PC-9 (cell line): ENCODE measurements around the gene DDAH1. TPM values are rescaled to one million over a fixed set of nuclear protein-coding genes. Genes with fewer than 3 reads are reported as not detected.

ENCODE experiments used
- BruUV-seq: library from RNA; stranded (reverse); fragments of 400-500 nt; replicated peaks from 2 replicates; lab custom pipeline; 2021; lab: Mats Ljungman, UMichigan
- CTCF ChIA-PET: fragments of 300-600 bp; sonication (Branson Sonifier 250); formaldehyde crosslinking; loops from one replicate; lab custom pipeline; 2022; ENCODE audit warnings: antibody characterized with exemption; lab: Charles Lee
- POLR2A ChIA-PET: fragments of 300-600 bp; sonication (Branson Sonifier 250); formaldehyde crosslinking; loops from one replicate; lab custom pipeline; 2022; ENCODE audit warnings: antibody characterized with exemption; ENCODE audit not compliant: unreplicated experiment; lab: Charles Lee
- DNase-seq, 2 experiments: peaks; one replicate each; pipeline versions ENCODE4 v3.0.0 to v3.0.0-alpha.2; 2015 to 2022; ENCODE audit warnings: mixed read lengths in 1 of 2
- H2AFZ ChIP-seq: fragments of 200-600 bp; sonication (generic); 2 replicates; pipeline ENCODE4 v1.8.1; 2017; ENCODE audit warnings: antibody characterized with exemption
- H3F3A ChIP-seq: fragments of 200-600 bp; sonication (generic); 2 replicates; pipeline ENCODE4 v1.8.1; 2017; ENCODE audit warnings: antibody characterized with exemption, mild to moderate bottlenecking, low read depth; ENCODE audit not compliant: insufficient read depth
- H3K27ac ChIP-seq: fragments of 200-600 bp; sonication (generic); 2 replicates; pipeline ENCODE4 v1.6.1; 2016; ENCODE audit warnings: mixed run types
- H3K27me3 ChIP-seq: fragments of 200-600 bp; sonication (generic); 2 replicates; pipeline ENCODE4 v1.6.1; 2016; ENCODE audit warnings: low read depth, mixed run types; ENCODE audit not compliant: insufficient read depth
- H3K36me3 ChIP-seq: fragments of 200-600 bp; sonication (generic); 2 replicates; pipeline ENCODE4 v1.6.1; 2016; ENCODE audit warnings: low read depth, mixed run types
- H3K4me1 ChIP-seq: fragments of 200-600 bp; sonication (generic); replicated peaks from 2 replicates; pipeline ENCODE4 v1.6.1; 2016; ENCODE audit warnings: mixed run types; ENCODE audit not compliant: insufficient read depth
- H3K4me2 ChIP-seq: fragments of 200-600 bp; sonication (generic); 2 replicates; pipeline ENCODE4 v1.6.1; 2017; ENCODE audit warnings: mixed run types
- H3K4me3 ChIP-seq: fragments of 200-600 bp; sonication (generic); 2 replicates; pipeline ENCODE4 v1.6.1; 2016; ENCODE audit warnings: mixed run types
- H3K79me2 ChIP-seq: fragments of 200-600 bp; sonication (generic); 2 replicates; pipeline ENCODE4 v1.6.1; 2017; ENCODE audit warnings: low read depth, mixed run types
- H3K9me2 ChIP-seq: fragments of 200-600 bp; sonication (generic); 2 replicates; pipeline ENCODE4 v1.8.1; 2017; ENCODE audit warnings: mild to moderate bottlenecking; ENCODE audit not compliant: insufficient read depth
- H3K9me3 ChIP-seq: fragments of 200-600 bp; sonication (generic); 2 replicates; pipeline ENCODE4 v1.8.1; 2016; ENCODE audit warnings: low read depth; ENCODE audit not compliant: insufficient read depth
- H4K20me1 ChIP-seq: fragments of 200-600 bp; sonication (generic); 2 replicates; pipeline ENCODE4 v1.8.1; 2017; ENCODE audit not compliant: insufficient read depth
- CTCF ChIP-seq: fragments of 200-600 bp; sonication (generic); conservative IDR thresholded peaks from 2 replicates; pipeline ENCODE4 v1.6.1; 2017; ENCODE audit warnings: mixed run types, antibody characterized with exemption, mild to moderate bottlenecking, moderate library complexity
- EZH2 ChIP-seq: fragments of 200-600 bp; sonication (generic); IDR thresholded peaks from 2 replicates; pipeline ENCODE4 v1.8.0; 2017; ENCODE audit warnings: antibody characterized with exemption, low read depth
- intact Hi-C: fragments of 100-400 bp; cut with micrococcal nuclease; formaldehyde crosslinking; loops from one replicate; pipeline ENCODE4 v1.10.0; 2022; ENCODE audit not compliant: unreplicated experiment
- total RNA-seq: library from RNA; stranded (reverse); gene quantifications from 2 replicates; pipeline ENCODE4 v1.2.3, GENCODE V29; 2021

Gene DDAH1
- total RNA-seq, 1 experiment from 2014 or later: 31.9 TPM

GRCh38 chr1:85360730-85361493 lies 104.0 kb downstream of the DDAH1 start:
- Histone ChIP-seq H3K4me1 (no peaks in the 10 kb centered on the region), H2AFZ (no peak overlapping the region), H3F3A (no peaks in the 10 kb centered on the region), H4K20me1 (no peaks in the 10 kb centered on the region), H3K4me2 (no peak overlapping the region), H3K27ac (no peak overlapping the region), H3K79me2 (peaks cover 11% of the 10 kb centered on the region; the same call in 1 of the 2 replicates), H3K27me3 (no peaks in the 10 kb centered on the region), H3K36me3 (no peaks in the 10 kb centered on the region), H3K9me3 (no peaks in the 10 kb centered on the region), H3K4me3 (no peak overlapping the region), H3K9me2 (no peaks in the 10 kb centered on the region)
- DNase-seq: no peak
- TF ChIP-seq CTCF: no peak
- TF ChIP-seq EZH2: no peak
- BruUV-seq: no TSS peak
- intact Hi-C loops: no loop called here
- ChIA-PET CTCF (no interaction called here), POLR2A (no interaction called here)

GRCh38 chr1:85359874-85360721 lies 104.9 kb downstream of the DDAH1 start:
- no peak for TF ChIP-seq EZH2
- TF ChIP-seq CTCF: no peak
- intact Hi-C loops: no loop called here
- CTCF ChIA-PET: no interaction called here
- Histone ChIP-seq H3K9me2 (no peaks in the 10 kb centered on the region), H3K9me3 (no peaks in the 10 kb centered on the region), H2AFZ (no peak overlapping the region), H3K4me1 (no peaks in the 10 kb centered on the region), H3K4me2 (no peak overlapping the region), H3K27me3 (no peaks in the 10 kb centered on the region), H3F3A (no peaks in the 10 kb centered on the region), H3K4me3 (no peak overlapping the region), H3K27ac (no peak overlapping the region; the same call in 1 of the 2 replicates), H3K79me2 (peaks cover 8% of the 10 kb centered on the region; the same call in 1 of the 2 replicates), H3K36me3 (no peaks in the 10 kb centered on the region), H4K20me1 (no peaks in the 10 kb centered on the region)
- BruUV-seq: no TSS peak
- no peak for DNase-seq
- POLR2A ChIA-PET: interaction anchor here (0.6 kb wide), 1 partner anchor 19 kb away, joined by 3 read pairs; no protein-coding TSS in a partner anchor

- no peaks in the 10 kb centered on the region for H3K9me2 ChIP-seq
- BruUV-seq: no TSS peak
- no peak overlapping the region for H3K4me3 ChIP-seq
- TF ChIP-seq CTCF: no peak
- no peak for TF ChIP-seq EZH2
- intact Hi-C loops: no loop called here
- no peaks in the 10 kb centered on the region for H3K4me1 ChIP-seq
- no peaks in the 10 kb centered on the region for H3K9me3 ChIP-seq
- H3K4me2 ChIP-seq: no peak overlapping the region
- H3K79me2 ChIP-seq: peaks cover 5% of the 10 kb centered on the region; the same call in 1 of the 2 replicates
- no peaks in the 10 kb centered on the region for H3F3A ChIP-seq
- no peak for DNase-seq
- H2AFZ ChIP-seq: no peak overlapping the region
- ChIA-PET POLR2A (interaction anchor here (0.6 kb wide), 1 partner anchor 20 kb away, joined by 3 read pairs; no protein-coding TSS in a partner anchor), CTCF (no interaction called here)
- H3K36me3 ChIP-seq: no peaks in the 10 kb centered on the region
- no peaks in the 10 kb centered on the region for H3K27me3 ChIP-seq
- H4K20me1 ChIP-seq: no peaks in the 10 kb centered on the region
- no peak overlapping the region for H3K27ac ChIP-seq
Measured at GRCh38 chr1:85358702-85359438, 106.1 kb downstream of the DDAH1 start.
